Endothelial cell of umbilical vein (primary cell): Measurements from ENCODE around the gene CALN1. TPM values are rescaled to one million over a fixed set of nuclear protein-coding genes. Genes with fewer than 3 reads are reported as not detected.

Experiments used
- BruUV-seq: library from RNA; stranded (reverse); fragments of 400-500 nt; replicated peaks from 2 replicates; lab custom pipeline; 2021; lab: Mats Ljungman, UMichigan
- CTCF ChIA-PET: fragments of 300-600, 350-600 bp; sonication (Branson Sonifier 250); formaldehyde crosslinking; loops from one replicate; lab custom pipeline; 2021; ENCODE audit warnings: antibody characterized with exemption, inconsistent platforms; lab: Charles Lee
- POLR2A ChIA-PET: fragments of 300-600, 350-600 bp; sonication (Branson Sonifier 250); formaldehyde crosslinking; loops from one replicate; lab custom pipeline; 2021; ENCODE audit warnings: antibody characterized with exemption, inconsistent platforms; lab: Charles Lee
- DNase-seq: peaks from one replicate; pipeline ENCODE4 v3.0.0-alpha.2; 2011; ENCODE audit warnings: low read depth, low spot score
- FAIRE-seq: peaks from 2 replicates; lab custom pipeline; 2011; peaks lifted over from hg19 to GRCh38; lab: Jason Lieb, UNC
- H2AFZ ChIP-seq: 2 replicates; pipeline ENCODE4 v1.6.0; 2012; ENCODE audit warnings: low read depth, low read length, control low read depth, inconsistent platforms
- H3K27ac ChIP-seq: 2 replicates; pipeline ENCODE4 v1.5.1; 2011; ENCODE audit warnings: low read depth, mild to moderate bottlenecking, control low read depth, low read length, moderate library complexity; ENCODE audit not compliant: insufficient read depth
- H3K27me3 ChIP-seq, 2 experiments: 2 replicates each; pipeline versions ENCODE4 v1.6.0 to v1.6.1; 2011; ENCODE audit warnings: low read length in 2 of 2, mixed read lengths in 1 of 2; ENCODE audit not compliant: control insufficient read depth in 2 of 2, insufficient read depth in 2 of 2
- H3K36me3 ChIP-seq, 2 experiments: 2 replicates in 1 of 2; 3 replicates in 1 of 2; pipeline ENCODE4 v1.5.1; 2011; ENCODE audit warnings: low read length in 2 of 2, mild to moderate bottlenecking in 1 of 2, moderate library complexity in 1 of 2; ENCODE audit not compliant: control insufficient read depth in 2 of 2, insufficient read depth in 2 of 2; ENCODE audit errors: extremely low read depth in 1 of 2
- H3K4me1 ChIP-seq: 3 replicates; pipeline ENCODE4 v1.5.1; 2011; ENCODE audit warnings: mild to moderate bottlenecking, low read length; ENCODE audit not compliant: control insufficient read depth, insufficient read depth; ENCODE audit errors: extremely low read depth
- H3K4me2 ChIP-seq: 2 replicates; pipeline ENCODE4 v1.6.1; 2011; ENCODE audit warnings: low read length, control low read depth, mixed read lengths; ENCODE audit not compliant: insufficient read depth
- H3K4me3 ChIP-seq, 3 experiments: fragments of 200-600 bp in 1 of 3; sonication (generic), shearing (Covaris generic) in 1 of 3; replicated peaks in 1 of 3; 2 replicates each; pipeline ENCODE4 v1.5.1; 2011 to 2016; ENCODE audit warnings: control low read depth in 3 of 3, low read length in 3 of 3, mild to moderate bottlenecking in 2 of 3, inconsistent platforms in 1 of 3, low read depth in 1 of 3, moderate library complexity in 1 of 3; ENCODE audit not compliant: insufficient read depth in 1 of 3
- H3K79me2 ChIP-seq: 2 replicates; pipeline ENCODE4 v1.6.0; 2012; ENCODE audit warnings: low read length, inconsistent platforms; ENCODE audit not compliant: control insufficient read depth, insufficient read depth
- H3K9ac ChIP-seq: replicated peaks from 2 replicates; pipeline ENCODE3; 2011; ENCODE audit warnings: low read length, control low read depth; ENCODE audit not compliant: insufficient read depth; ENCODE audit errors: extremely low read depth
- H3K9me1 ChIP-seq: replicated peaks from 3 replicates; pipeline ENCODE4 v1.6.0; 2011; ENCODE audit warnings: mild to moderate bottlenecking, low read length; ENCODE audit not compliant: control insufficient read depth, insufficient read depth; ENCODE audit errors: extremely low read depth
- H3K9me3 ChIP-seq: replicated peaks from 2 replicates; pipeline ENCODE4 v1.5.1; 2012; ENCODE audit warnings: low read length, inconsistent platforms; ENCODE audit not compliant: control insufficient read depth, insufficient read depth
- H4K20me1 ChIP-seq: replicated peaks from 2 replicates; pipeline ENCODE3; 2011; ENCODE audit warnings: mild to moderate bottlenecking, low read length; ENCODE audit not compliant: control insufficient read depth, insufficient read depth; ENCODE audit errors: extremely low read depth
- CTCF ChIP-seq, 2 donors: IDR thresholded peaks; 1 replicate in 1 of 2; 2 replicates in 1 of 2; pipeline ENCODE4 v1.5.1; 2011; ENCODE audit warnings: low read length in 2 of 2, mild to moderate bottlenecking in 2 of 2, moderate library complexity in 2 of 2, control low read depth in 1 of 2, inconsistent platforms in 1 of 2, low read depth in 1 of 2; ENCODE audit not compliant: insufficient read depth in 1 of 2; ENCODE audit errors: extremely low read depth in 1 of 2
- EZH2 ChIP-seq: IDR thresholded peaks from 2 replicates; pipeline ENCODE4 v1.6.1; 2012; ENCODE audit warnings: borderline replicate concordance, low read depth, mild to moderate bottlenecking, moderate library complexity, low read length, inconsistent platforms; ENCODE audit not compliant: severe bottlenecking
- FOS ChIP-seq: IDR thresholded peaks from 2 replicates; pipeline ENCODE4 v1.6.1; 2011; ENCODE audit warnings: mild to moderate bottlenecking, low read length, moderate library complexity, borderline replicate concordance; ENCODE audit not compliant: insufficient read depth
- GATA2 ChIP-seq: IDR thresholded peaks from 2 replicates; pipeline ENCODE4 v1.7.0; 2011; ENCODE audit warnings: low read depth, mild to moderate bottlenecking, moderate library complexity, mixed read lengths, low read length; ENCODE audit not compliant: insufficient read length, insufficient read depth
- JUN ChIP-seq: IDR thresholded peaks from 2 replicates; pipeline ENCODE4 v1.6.1; 2011; ENCODE audit warnings: borderline replicate concordance, low read depth; ENCODE audit not compliant: insufficient read length, insufficient read depth
- MAX ChIP-seq: IDR thresholded peaks from 2 replicates; pipeline ENCODE4 v1.6.1; 2011; ENCODE audit not compliant: insufficient read depth, insufficient read length
- MYC ChIP-seq: IDR thresholded peaks from one replicate; pipeline ENCODE4 v1.6.1; 2011; ENCODE audit warnings: mild to moderate bottlenecking, low read depth, low read length
- POLR2A ChIP-seq: IDR thresholded peaks from 2 replicates; pipeline ENCODE4 v1.6.1; 2012; ENCODE audit warnings: low read depth, mild to moderate bottlenecking, control low read depth, low read length
- POLR2AphosphoS5 ChIP-seq: IDR thresholded peaks from 2 replicates; pipeline ENCODE4 v1.6.1; 2012; ENCODE audit warnings: low read depth, mild to moderate bottlenecking, control low read depth, low read length, moderate library complexity; ENCODE audit not compliant: insufficient read depth
- dilution Hi-C: fragments of 300-500 bp; cut with MboI; formaldehyde crosslinking; loops from one replicate; pipeline ENCODE4 v1.15.0; 2019; ENCODE audit warnings: low sequenced_read_pairs; ENCODE audit not compliant: extremely low pct_ligation_motif_present
- intact Hi-C: fragments of 100-400 bp; cut with micrococcal nuclease; formaldehyde crosslinking; loops from one replicate; pipeline ENCODE4 v1.10.0; 2022
- polyA plus RNA-seq, 4 experiments: library from polyadenylated mRNA; depleted of rRNA in 3 of 4; stranded (reverse) in 3 of 4; unstranded in 1 of 4; fragments of >200 nt; gene quantifications; 2 replicates each; pipeline versions ENCODE4 v1.2.1 to v1.2.3, GENCODE V29; 2011 to 2012; ENCODE audit warnings: missing spikeins in 1 of 4
- total RNA-seq: library from RNA; stranded (reverse); gene quantifications from 2 replicates; pipeline ENCODE4 v1.2.3, GENCODE V29; 2021

Gene CALN1
- total and polyA plus RNA-seq, 2 donors (not counting 3 experiments of a cell fraction or from before 2014, with no cell fraction given), result not detected

GRCh38 chr7:72391821-72392377, 20.2 kb downstream of the CALN1 start:
- no peaks in the 10 kb centered on the region for H3K79me2 ChIP-seq
- DNase-seq (no peak), FAIRE-seq (no peak)
- H3K36me3 ChIP-seq, result no peaks in the 10 kb centered on the region
- peaks cover 4% of the 10 kb centered on the region for H3K9me3 ChIP-seq
- BruUV-seq, result no TSS peak
- no peaks in the 10 kb centered on the region for H3K4me1 ChIP-seq
- no peaks in the 10 kb centered on the region for H3K27me3 ChIP-seq
- no peak overlapping the region for H3K9ac ChIP-seq
- no peak for TF ChIP-seq GATA2
- no peak for TF ChIP-seq MAX
- TF ChIP-seq POLR2AphosphoS5, result no peak
- TF ChIP-seq MYC, result no peak
- no peak for TF ChIP-seq POLR2A
- no peak for TF ChIP-seq FOS
- TF ChIP-seq CTCF (IDR thresholded peaks at IDR 0.05; ENCODE audit: extremely low read depth in 1 of 2, insufficient read depth in 1 of 2, low read depth in 1 of 2, low read length in 2 of 2), result no peak
- no peak for TF ChIP-seq EZH2
- TF ChIP-seq JUN, result no peak
- no peak overlapping the region for H2AFZ ChIP-seq
- no peaks in the 10 kb centered on the region for H4K20me1 ChIP-seq
- no peak overlapping the region for H3K27ac ChIP-seq
- H3K4me2 ChIP-seq, result no peak overlapping the region
- dilution Hi-C loops, result no loop called here
- no peaks in the 10 kb centered on the region for H3K9me1 ChIP-seq
- POLR2A ChIA-PET, result no interaction called here
- intact Hi-C loops, result no loop called here
- H3K4me3 ChIP-seq, result no peak overlapping the region
- CTCF ChIA-PET, result no interaction called here
